ENCODE measurements around the gene CASD1.

CASD1 gene

GRCh38 chr7:94578614-94579013, 69.0 kb downstream of the CASD1 start:
- no peak overlapping the region for H3K27ac ChIP-seq
- H3K4me3 ChIP-seq = no peak overlapping the region
- 0 out of 2 replicates have a peak, but pooled peaks cover 13% of the 10 kb centered on the region for H3K36me3 ChIP-seq (ENCODE audit: insufficient read depth, low read length)
- H3K9ac ChIP-seq (ENCODE audit: insufficient read length) = no peak overlapping the region
- DNase-seq (ENCODE audit: low read depth, low spot score) = no peak
- H3K9me3 ChIP-seq (ENCODE audit: low read depth, low read length) = no peaks in the 10 kb centered on the region; the same call in 1 of the 2 replicates
- TF ChIP-seq FOXP2 (optimal IDR thresholded peaks at IDR 0.05; ENCODE audit: control extremely low read depth, extremely low read length, insufficient read depth) (no peak), POLR2AphosphoS5 (IDR thresholded peaks at IDR 0.05; ENCODE audit: borderline replicate concordance, low read depth, low read length) (no peak), EZH2 (IDR thresholded peaks at IDR 0.05) (no peak)

DNA sequence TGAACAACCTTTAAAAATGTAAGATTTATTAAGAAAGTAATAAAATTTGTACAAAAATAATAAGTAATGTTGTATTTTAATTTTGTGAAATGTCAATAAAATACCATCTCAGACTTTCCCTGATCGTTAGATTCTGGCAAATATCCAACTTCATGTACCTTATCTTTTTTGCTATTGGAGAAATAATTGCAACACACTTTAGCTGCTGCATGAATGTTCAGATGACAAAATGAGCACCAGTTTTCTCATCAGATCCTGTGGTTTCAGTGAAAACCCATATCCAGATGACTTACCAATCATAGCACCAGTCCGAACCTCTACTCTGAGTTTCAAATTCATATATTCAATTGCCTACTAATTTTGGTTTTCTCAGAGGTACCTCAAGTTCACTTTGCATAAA, 69.9 kb downstream of the CASD1 start:
- Histone ChIP-seq H3K36me3 (ENCODE audit: insufficient read depth, low read length) (0 out of 2 replicates have a peak, but pooled peaks cover 13% of the 10 kb centered on the region), H3K27ac (no peak overlapping the region)
- no peak for TF ChIP-seq EZH2 (IDR thresholded peaks at IDR 0.05)

DNA sequence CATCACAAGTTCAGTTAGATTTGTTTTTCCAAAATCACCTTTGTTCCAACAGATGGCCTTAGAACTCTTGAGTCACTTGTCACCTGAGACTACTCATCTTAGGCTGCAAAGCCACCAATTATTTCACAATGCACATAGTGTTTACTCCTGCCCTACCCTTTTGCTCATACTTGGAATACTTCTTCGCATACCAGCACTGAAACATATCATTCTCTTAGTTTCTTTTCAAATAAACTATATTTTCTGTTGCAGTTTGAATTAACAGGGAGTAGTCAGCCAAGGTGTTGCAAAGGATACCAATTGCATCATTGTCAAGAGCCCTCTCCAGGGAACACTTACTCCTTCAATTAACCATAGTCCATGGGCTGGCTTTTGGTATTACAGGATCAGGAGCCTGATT, 71.0 kb downstream of the CASD1 start:
- Histone ChIP-seq H3K36me3 (ENCODE audit: insufficient read depth, low read length) (0 out of 2 replicates have a peak, but pooled peaks cover 8% of the 10 kb centered on the region), H3K27ac (no peak overlapping the region), H3K4me3 (no peak overlapping the region), H3K9me3 (ENCODE audit: low read depth, low read length) (no peaks in the 10 kb centered on the region; the same call in 1 of the 2 replicates), H3K9ac (ENCODE audit: insufficient read length) (no peak overlapping the region)
- DNase-seq (ENCODE audit: low read depth, low spot score) = no peak
- TF ChIP-seq POLR2AphosphoS5 (IDR thresholded peaks at IDR 0.05; ENCODE audit: borderline replicate concordance, low read depth, low read length) = no peak

More for the DNA sequence above, 69.9 kb downstream of the CASD1 start:
- Histone ChIP-seq H3K4me3 (no peak overlapping the region), H3K9ac (ENCODE audit: insufficient read length) (no peak overlapping the region), H3K9me3 (ENCODE audit: low read depth, low read length) (no peaks in the 10 kb centered on the region; the same call in 1 of the 2 replicates)
- DNase-seq (ENCODE audit: low read depth, low spot score) = no peak

DNA sequence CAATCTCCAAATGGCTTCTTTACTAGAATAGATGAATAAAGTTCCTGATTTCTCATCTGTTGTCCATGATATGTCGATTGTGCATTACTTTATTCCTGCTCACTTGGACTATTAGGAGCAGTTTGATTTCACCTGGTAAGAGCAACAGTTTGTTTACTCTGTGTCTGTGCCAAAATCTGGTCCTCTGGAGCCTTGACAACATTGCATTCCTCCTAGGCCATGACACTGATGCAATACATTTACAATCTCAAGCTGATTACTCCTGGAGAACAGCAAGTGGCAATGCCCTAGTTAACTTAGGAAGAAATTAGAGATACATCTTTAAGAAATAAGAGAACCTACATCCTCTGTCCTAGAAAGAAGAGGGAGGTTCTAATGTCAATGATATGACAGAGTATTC, 74.5 kb downstream of the CASD1 start:
- no peaks in the 10 kb centered on the region for H3K9me3 ChIP-seq (ENCODE audit: low read depth, low read length)
- no peak overlapping the region for H3K4me3 ChIP-seq
- H3K36me3 ChIP-seq (ENCODE audit: insufficient read depth, low read length) = peaks cover 3% of the 10 kb centered on the region; the same call in 1 of the 2 replicates
- TF ChIP-seq FOXP2 (optimal IDR thresholded peaks at IDR 0.05; ENCODE audit: control extremely low read depth, extremely low read length, insufficient read depth) (no peak), EZH2 (IDR thresholded peaks at IDR 0.05) (no peak), POLR2AphosphoS5 (IDR thresholded peaks at IDR 0.05; ENCODE audit: borderline replicate concordance, low read depth, low read length) (no peak)
- H3K27ac ChIP-seq = no peak overlapping the region
- DNase-seq (ENCODE audit: low read depth, low spot score) = no peak
- no peak overlapping the region for H3K9ac ChIP-seq (ENCODE audit: insufficient read length)

- Histone ChIP-seq H3K9ac (ENCODE audit: insufficient read length) (no peak overlapping the region), H3K4me3 (no peak overlapping the region), H3K9me3 (ENCODE audit: low read depth, low read length) (no peaks in the 10 kb centered on the region), H3K27ac (no peak overlapping the region), H3K36me3 (ENCODE audit: insufficient read depth, low read length) (peaks cover 6% of the 10 kb centered on the region; the same call in 1 of the 2 replicates)
- no peak for DNase-seq (ENCODE audit: low read depth, low spot score)
- TF ChIP-seq FOXP2 (optimal IDR thresholded peaks at IDR 0.05; ENCODE audit: control extremely low read depth, extremely low read length, insufficient read depth) = no peak
- no peak for TF ChIP-seq POLR2AphosphoS5 (IDR thresholded peaks at IDR 0.05; ENCODE audit: borderline replicate concordance, low read depth, low read length)
- no peak for TF ChIP-seq EZH2 (IDR thresholded peaks at IDR 0.05)
Measured at GRCh38 chr7:94588075-94588474, 78.5 kb downstream of the CASD1 start.

- no peak for DNase-seq (ENCODE audit: low read depth, low spot score)
- Histone ChIP-seq H3K9me3 (ENCODE audit: low read depth, low read length) (no peaks in the 10 kb centered on the region), H3K27ac (no peak overlapping the region), H3K9ac (ENCODE audit: insufficient read length) (no peak overlapping the region), H3K36me3 (ENCODE audit: insufficient read depth, low read length) (peaks cover 6% of the 10 kb centered on the region; the same call in 1 of the 2 replicates), H3K4me3 (no peak overlapping the region)
- no peak for TF ChIP-seq EZH2 (IDR thresholded peaks at IDR 0.05)
- TF ChIP-seq FOXP2 (optimal IDR thresholded peaks at IDR 0.05; ENCODE audit: control extremely low read depth, extremely low read length, insufficient read depth) = no peak
- TF ChIP-seq POLR2AphosphoS5 (IDR thresholded peaks at IDR 0.05; ENCODE audit: borderline replicate concordance, low read depth, low read length) = no peak
Measured at GRCh38 chr7:94590526-94591162, 81.0 kb downstream of the CASD1 start.

DNA sequence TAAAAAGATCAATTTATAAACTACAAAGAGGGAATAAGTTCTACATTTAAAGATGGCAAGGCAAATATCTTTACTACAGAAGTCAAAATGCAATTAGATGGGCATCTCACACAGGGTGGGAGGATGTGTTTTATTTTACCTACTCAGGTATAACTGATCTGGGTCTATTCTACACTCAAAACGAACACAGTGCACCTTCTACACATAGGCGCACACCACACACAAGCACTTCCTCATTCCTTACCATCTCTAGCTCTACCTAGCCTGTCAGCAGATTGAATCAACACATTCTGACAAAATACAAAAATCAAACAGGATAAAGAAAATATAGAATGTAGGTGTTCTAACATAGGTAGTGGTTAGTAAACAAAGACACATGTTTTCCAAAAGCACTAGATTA, 81.6 kb downstream of the CASD1 start:
- Histone ChIP-seq H3K4me3 (no peak overlapping the region), H3K36me3 (ENCODE audit: insufficient read depth, low read length) (peaks cover 6% of the 10 kb centered on the region; the same call in 1 of the 2 replicates), H3K9me3 (ENCODE audit: low read depth, low read length) (no peaks in the 10 kb centered on the region), H3K27ac (no peak overlapping the region), H3K9ac (ENCODE audit: insufficient read length) (no peak overlapping the region)
- DNase-seq (ENCODE audit: low read depth, low spot score) = no peak
- TF ChIP-seq FOXP2 (optimal IDR thresholded peaks at IDR 0.05; ENCODE audit: control extremely low read depth, extremely low read length, insufficient read depth) (no peak), EZH2 (IDR thresholded peaks at IDR 0.05) (no peak), POLR2AphosphoS5 (IDR thresholded peaks at IDR 0.05; ENCODE audit: borderline replicate concordance, low read depth, low read length) (no peak)

GRCh38 chr7:94594882-94595281, 85.3 kb downstream of the CASD1 start:
- Histone ChIP-seq H3K36me3 (ENCODE audit: insufficient read depth, low read length) (no peaks in the 10 kb centered on the region), H3K27ac (no peak overlapping the region), H3K9me3 (ENCODE audit: low read depth, low read length) (no peaks in the 10 kb centered on the region), H3K4me3 (no peak overlapping the region), H3K9ac (ENCODE audit: insufficient read length) (no peak overlapping the region)
- no peak for DNase-seq (ENCODE audit: low read depth, low spot score)
- TF ChIP-seq POLR2AphosphoS5 (IDR thresholded peaks at IDR 0.05; ENCODE audit: borderline replicate concordance, low read depth, low read length) = no peak
- TF ChIP-seq FOXP2 (optimal IDR thresholded peaks at IDR 0.05; ENCODE audit: control extremely low read depth, extremely low read length, insufficient read depth) = no peak
- no peak for TF ChIP-seq EZH2 (IDR thresholded peaks at IDR 0.05)

GRCh38 chr7:94595717-94596116, 86.1 kb downstream of the CASD1 start:
- Histone ChIP-seq H3K9ac (ENCODE audit: insufficient read length) (no peak overlapping the region), H3K4me3 (no peak overlapping the region), H3K27ac (no peak overlapping the region), H3K36me3 (ENCODE audit: insufficient read depth, low read length) (no peaks in the 10 kb centered on the region), H3K9me3 (ENCODE audit: low read depth, low read length) (no peaks in the 10 kb centered on the region)
- TF ChIP-seq POLR2AphosphoS5 (IDR thresholded peaks at IDR 0.05; ENCODE audit: borderline replicate concordance, low read depth, low read length) (no peak), FOXP2 (optimal IDR thresholded peaks at IDR 0.05; ENCODE audit: control extremely low read depth, extremely low read length, insufficient read depth) (no peak), EZH2 (IDR thresholded peaks at IDR 0.05) (no peak)
- DNase-seq (ENCODE audit: low read depth, low spot score) = no peak
